Endothelial cell of umbilical vein (primary cell): ENCODE results near the gene TSPAN31.

ENCODE experiments used
- TF ChIP-seq, protein P1 (sequence below): IDR thresholded peaks from 2 replicates; pipeline ENCODE4 v1.6.1; 2011; ENCODE audit not compliant: insufficient read depth, insufficient read length
- TF ChIP-seq, protein P2 (sequence below), 2 donors: IDR thresholded peaks; 1 replicate in 1 of 2; 2 replicates in 1 of 2; pipeline ENCODE4 v1.5.1; 2011; ENCODE audit warnings: low read length in 2 of 2, mild to moderate bottlenecking in 2 of 2, moderate library complexity in 2 of 2, control low read depth in 1 of 2, inconsistent platforms in 1 of 2, low read depth in 1 of 2; ENCODE audit not compliant: insufficient read depth in 1 of 2; ENCODE audit errors: extremely low read depth in 1 of 2

DNA sequence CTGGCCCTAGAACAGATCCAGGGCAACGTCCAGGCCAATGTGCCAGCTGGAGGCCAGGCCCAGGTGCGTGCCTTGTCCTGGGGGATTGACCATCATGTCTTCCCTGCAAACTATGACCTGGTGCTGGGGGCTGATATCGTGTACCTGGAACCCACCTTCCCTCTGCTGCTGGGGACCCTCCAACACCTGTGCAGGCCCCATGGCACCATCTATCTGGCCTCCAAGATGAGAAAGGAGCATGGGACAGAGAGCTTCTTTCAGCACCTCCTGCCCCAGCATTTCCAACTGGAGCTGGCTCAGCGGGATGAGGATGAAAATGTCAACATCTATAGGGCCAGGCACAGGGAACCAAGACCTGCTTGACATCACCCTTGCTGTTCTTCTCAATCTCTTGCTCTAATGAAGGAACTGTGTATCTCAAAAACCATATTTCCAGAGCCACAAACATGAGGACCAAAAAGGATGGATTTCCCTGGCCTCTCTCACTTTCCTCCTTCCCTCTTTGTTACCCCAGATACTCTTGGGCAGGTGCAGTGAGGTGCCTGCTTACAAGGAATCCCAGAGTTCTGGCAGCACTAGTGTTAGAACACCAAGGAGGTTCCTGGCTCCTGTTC lies 35.6 kb downstream of the TSPAN31 start:
- TF ChIP-seq, protein P1, sequence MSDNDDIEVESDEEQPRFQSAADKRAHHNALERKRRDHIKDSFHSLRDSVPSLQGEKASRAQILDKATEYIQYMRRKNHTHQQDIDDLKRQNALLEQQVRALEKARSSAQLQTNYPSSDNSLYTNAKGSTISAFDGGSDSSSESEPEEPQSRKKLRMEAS: no peak
- TF ChIP-seq, protein P2, sequence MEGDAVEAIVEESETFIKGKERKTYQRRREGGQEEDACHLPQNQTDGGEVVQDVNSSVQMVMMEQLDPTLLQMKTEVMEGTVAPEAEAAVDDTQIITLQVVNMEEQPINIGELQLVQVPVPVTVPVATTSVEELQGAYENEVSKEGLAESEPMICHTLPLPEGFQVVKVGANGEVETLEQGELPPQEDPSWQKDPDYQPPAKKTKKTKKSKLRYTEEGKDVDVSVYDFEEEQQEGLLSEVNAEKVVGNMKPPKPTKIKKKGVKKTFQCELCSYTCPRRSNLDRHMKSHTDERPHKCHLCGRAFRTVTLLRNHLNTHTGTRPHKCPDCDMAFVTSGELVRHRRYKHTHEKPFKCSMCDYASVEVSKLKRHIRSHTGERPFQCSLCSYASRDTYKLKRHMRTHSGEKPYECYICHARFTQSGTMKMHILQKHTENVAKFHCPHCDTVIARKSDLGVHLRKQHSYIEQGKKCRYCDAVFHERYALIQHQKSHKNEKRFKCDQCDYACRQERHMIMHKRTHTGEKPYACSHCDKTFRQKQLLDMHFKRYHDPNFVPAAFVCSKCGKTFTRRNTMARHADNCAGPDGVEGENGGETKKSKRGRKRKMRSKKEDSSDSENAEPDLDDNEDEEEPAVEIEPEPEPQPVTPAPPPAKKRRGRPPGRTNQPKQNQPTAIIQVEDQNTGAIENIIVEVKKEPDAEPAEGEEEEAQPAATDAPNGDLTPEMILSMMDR (IDR thresholded peaks at IDR 0.05; ENCODE audit: extremely low read depth in 1 of 2, insufficient read depth in 1 of 2, low read depth in 1 of 2, low read length in 2 of 2): no peak
